ENCODE measurements around the gene CNOT2.

DNA sequence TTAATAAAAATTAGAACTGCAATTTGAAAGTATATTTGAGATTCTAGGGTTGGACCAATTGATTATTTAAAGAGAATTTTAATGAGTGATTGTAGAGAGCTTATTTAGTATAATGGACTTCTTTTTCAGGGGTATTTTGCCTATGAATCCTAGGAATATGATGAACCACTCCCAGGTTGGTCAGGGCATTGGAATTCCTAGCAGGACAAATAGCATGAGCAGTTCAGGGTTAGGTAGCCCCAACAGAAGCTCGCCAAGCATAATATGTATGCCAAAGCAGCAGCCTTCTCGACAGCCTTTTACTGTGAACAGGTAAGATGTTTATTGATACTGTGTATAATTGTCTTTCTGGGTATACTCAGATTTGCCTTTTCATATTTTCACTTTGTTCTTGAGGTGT is 86.9 kb downstream of the CNOT2 start:
- TF ChIP-seq TAF1 (IDR thresholded peaks at IDR 0.05; ENCODE audit: borderline replicate concordance, insufficient read depth, low read length) (no peak), POLR2AphosphoS5 (IDR thresholded peaks at IDR 0.05; ENCODE audit: low read depth, low read length) (no peak), REST (IDR thresholded peaks at IDR 0.05; ENCODE audit: insufficient read depth in 1 of 2, low read depth in 2 of 2, low read length in 2 of 2) (no peak)
